Measurements from ENCODE around the gene SEZ6L.

Gene SEZ6L

GRCh38 chr22:26182723-26183122 lies 13.5 kb downstream of the SEZ6L start:
- no peak for DNase-seq (ENCODE audit: low read depth)

- DNase-seq (ENCODE audit: low read depth): no peak
These were observed 15.9 kb downstream of the SEZ6L start for GRCh38 chr22:26185190-26185589.

DNA sequence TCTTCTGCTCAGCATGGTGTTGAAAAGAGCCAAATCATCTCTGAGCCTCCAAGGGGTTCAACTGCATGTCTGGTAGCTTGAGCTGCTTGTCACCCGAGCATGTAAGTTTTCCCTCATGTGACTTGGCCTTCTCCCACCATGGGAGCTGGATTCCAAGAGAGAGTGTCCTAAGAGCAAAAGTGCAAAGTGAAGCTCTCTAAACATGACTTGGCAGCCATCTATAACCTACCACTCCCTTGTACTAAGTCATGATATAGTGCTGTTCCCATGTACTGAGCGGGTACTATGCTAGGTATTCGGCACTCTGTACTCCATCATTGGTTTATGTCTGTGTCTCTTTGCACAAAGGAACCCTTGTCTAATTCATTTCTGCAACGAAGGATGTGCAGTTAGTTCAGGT lies 19.1 kb downstream of the SEZ6L start:
- DNase-seq (ENCODE audit: low read depth): no peak

DNA sequence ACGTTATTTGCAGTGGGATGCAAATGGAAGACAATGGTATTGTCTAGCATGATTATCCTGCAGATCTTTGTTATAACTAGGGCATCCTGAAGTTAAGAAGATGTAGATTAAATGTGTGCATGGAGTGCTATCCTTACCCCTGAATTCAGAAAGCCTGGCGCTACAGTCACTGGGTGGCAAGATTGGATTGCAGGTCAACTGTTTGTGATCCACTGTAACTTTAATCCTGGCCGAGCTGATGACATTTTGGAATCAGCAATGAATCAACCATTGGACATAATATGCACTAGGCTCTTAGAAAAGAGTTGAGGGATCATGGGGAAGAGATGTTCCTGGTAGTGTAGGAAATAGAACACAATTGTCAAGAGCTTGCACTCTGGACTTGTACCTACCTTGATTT lies 25.1 kb downstream of the SEZ6L start:
- no peak for DNase-seq (ENCODE audit: low read depth)

DNA sequence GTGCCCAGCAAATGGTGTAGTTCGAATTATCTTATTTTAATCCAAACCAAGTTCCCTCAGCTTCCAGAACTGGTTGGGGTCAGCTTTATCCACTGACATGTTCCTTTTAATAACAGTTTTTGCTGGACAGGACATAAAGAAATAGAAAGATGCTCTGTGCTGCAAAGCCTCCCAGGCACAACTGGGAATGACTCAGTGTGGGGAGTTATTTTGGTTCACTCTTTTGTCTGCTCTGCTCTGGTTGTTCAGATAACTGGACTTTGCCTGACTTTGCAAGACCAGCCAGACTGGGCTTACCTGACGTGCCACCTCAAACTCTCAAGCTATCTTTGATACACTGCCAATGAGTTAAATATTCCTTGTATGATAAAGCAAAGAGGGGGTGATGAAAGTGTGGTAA lies 25.6 kb downstream of the SEZ6L start:
- DNase-seq (ENCODE audit: low read depth): no peak

DNA sequence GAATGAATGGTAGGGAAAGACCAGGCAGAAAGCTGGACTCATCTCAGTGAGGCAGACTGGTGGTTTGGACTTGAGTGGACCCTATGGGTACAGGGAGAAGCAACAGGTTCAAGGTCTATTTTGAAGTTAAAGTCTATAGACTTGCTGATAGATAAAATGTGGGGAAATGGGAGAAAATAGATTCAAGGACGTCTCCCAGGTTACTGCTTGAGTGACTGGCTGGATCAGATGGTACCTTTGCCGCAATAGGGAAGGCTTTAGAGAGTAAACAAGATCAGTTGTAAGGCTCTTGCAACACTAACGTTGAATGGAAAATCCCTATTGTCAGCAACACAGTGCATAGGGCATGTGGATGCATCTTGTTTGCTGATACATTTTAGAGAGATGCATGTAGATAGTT lies 27.4 kb downstream of the SEZ6L start:
- DNase-seq (ENCODE audit: low read depth): no peak

GRCh38 chr22:26197425-26197824 lies 28.2 kb downstream of the SEZ6L start:
- DNase-seq (ENCODE audit: low read depth): no peak

GRCh38 chr22:26199665-26200064 lies 30.4 kb downstream of the SEZ6L start:
- no peak for DNase-seq (ENCODE audit: low read depth)

DNA sequence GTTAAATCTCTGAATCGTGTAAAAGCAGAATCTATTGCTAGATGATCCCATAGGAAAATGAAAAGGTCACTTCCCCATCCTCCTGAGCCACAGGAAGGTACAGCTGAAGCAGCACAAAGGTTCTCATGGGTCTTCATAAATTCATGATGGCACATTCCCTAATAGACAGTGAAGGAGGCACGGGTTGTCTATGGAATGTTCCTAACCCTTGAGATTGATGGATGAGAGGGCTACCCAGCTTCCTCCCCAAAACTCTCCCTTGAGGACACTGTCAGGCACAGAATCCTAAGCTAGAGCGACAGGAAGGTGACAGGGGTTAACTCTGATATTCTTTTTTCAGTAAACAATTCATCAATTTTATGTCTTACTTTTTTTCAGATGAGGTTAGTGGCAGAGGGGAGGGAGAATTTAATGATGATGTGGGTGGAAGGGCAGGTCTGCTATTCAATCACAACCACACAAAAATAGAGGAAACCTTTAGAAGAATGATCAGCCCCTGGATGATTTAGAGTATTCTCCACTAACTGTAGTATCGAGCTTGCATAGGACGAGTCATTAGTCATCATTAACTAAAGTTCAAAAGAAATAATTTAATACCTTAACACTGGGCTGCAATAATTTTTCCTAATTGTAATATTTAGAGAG lies 33.1 kb downstream of the SEZ6L start:
- no peak for DNase-seq (ENCODE audit: low read depth)

GRCh38 chr22:26205494-26205893 lies 36.2 kb downstream of the SEZ6L start:
- DNase-seq (ENCODE audit: low read depth): no peak

GRCh38 chr22:26210334-26210733 lies 41.1 kb downstream of the SEZ6L start:
- no peak for DNase-seq (ENCODE audit: low read depth)

GRCh38 chr22:26213826-26214225 lies 44.6 kb downstream of the SEZ6L start:
- DNase-seq (ENCODE audit: low read depth): no peak

DNA sequence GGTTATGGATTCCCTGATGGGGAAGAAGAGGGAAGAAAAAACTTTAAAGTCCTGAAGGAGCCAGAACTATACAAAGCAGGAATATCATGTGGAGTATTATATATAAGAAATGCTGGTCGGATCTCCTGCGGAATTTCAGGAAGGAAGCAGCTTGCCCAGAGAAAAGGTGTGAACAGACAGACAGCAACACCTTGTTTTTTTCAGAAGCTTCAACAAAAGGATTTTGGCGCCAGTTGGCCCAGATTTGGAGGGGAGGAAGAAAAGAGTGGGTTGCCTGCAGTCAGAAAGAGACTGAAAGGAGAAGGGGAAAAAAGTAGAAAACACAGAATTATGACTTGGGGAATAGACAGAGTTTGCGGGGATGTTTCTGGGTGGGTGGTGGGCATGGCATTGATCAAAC lies 45.2 kb downstream of the SEZ6L start:
- DNase-seq (ENCODE audit: low read depth): no peak

GRCh38 chr22:26215736-26216135 lies 46.5 kb downstream of the SEZ6L start:
- no peak for DNase-seq (ENCODE audit: low read depth)

- DNase-seq (ENCODE audit: low read depth): no peak
These were observed 55.9 kb downstream of the SEZ6L start for GRCh38 chr22:26225207-26225606.

- no peak for DNase-seq (ENCODE audit: low read depth)
These were observed 57.5 kb downstream of the SEZ6L start for GRCh38 chr22:26226538-26227297.

GRCh38 chr22:26229910-26230309 lies 60.6 kb downstream of the SEZ6L start:
- no peak for DNase-seq (ENCODE audit: low read depth)

- no peak for DNase-seq (ENCODE audit: low read depth)
These were observed 65.0 kb downstream of the SEZ6L start for GRCh38 chr22:26234296-26234695.

DNA sequence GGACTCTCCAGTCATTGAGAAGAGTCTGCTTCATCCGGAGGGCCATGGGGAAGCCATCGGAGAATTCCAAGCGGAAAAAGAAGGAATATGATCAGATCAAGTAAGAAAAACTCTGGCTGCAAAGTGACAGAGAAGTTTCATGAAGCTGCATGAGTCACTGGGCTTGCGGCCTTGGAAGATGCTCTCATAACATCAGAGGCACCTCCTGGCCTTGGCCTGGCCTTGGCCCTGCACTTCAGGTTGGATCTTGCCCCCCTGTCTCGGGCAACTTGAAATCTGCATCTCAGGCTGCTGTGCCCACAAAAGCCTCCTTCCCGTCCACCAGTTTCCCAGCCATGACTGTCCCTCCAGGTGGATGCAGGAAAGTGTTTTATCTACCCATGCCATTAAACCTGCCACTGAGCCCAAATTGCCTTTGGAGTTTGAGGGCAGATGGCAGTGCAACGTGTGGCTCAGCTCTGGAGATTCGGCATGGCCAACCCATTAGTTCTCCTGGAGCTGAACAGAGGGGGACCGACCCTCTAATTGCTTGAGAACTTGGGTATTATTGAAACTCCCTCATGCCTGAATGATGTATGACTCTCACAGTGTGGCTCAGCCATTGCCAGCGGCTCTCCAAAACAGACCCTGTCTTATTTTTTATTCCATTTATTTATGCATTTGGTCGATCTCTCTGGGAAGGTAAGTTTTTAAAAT lies 66.7 kb downstream of the SEZ6L start:
- DNase-seq (ENCODE audit: low read depth): no peak

GRCh38 chr22:26236991-26237390 lies 67.7 kb downstream of the SEZ6L start:
- DNase-seq (ENCODE audit: low read depth): no peak

GRCh38 chr22:26238596-26238995 lies 69.3 kb downstream of the SEZ6L start:
- no peak for DNase-seq (ENCODE audit: low read depth)

DNA sequence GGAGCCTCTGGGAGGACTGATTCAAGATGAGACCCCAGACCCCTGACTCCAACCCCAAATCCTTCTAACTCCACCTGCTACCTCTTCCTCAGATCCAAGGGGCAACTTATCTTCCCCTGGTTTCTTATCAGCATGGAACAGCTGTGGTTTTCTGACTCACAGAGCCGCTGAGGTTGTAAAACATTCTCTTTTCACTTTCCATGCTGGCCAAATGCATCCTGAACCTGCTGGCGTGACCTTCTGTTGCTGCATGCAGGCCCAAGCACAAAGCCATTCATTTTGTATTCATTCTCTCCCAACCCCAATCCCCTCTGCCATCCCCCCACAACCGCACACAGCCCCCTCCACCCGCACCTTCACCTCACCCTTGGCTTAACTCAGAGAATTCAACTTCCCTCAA lies 70.3 kb downstream of the SEZ6L start:
- DNase-seq (ENCODE audit: low read depth): no peak

DNA sequence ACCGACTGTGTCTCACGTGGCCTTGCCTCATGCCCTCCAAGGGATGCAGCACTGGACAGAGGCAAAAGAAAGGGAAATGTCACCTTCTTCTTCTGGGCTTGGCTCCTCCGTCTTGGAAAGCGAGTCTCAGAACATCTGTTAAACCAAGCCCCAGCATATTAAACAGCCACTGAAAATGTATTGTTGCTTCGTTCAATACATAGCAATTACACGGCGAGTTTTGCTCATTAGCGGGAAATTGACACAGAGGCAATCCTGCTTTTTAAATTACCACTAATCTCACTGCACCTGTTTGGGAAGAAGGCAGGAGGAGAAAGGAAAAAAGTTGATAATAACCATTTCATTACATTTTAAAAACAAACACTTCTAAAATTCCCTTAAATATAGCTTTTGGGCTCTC lies 72.1 kb downstream of the SEZ6L start:
- DNase-seq (ENCODE audit: low read depth): no peak
